Superior temporal gyrus (tissue), 1 donor: ENCODE results near the gene SFT2D1.

ENCODE experiments used
- DNase-seq: peaks from one replicate; pipeline ENCODE4 v3.0.0-alpha.2; 2016; ENCODE audit errors: extremely low spot score

The SFT2D1 gene

GRCh38 chr6:166277892-166278578, 64.3 kb downstream of the SFT2D1 start:
- DNase-seq: no peak

GRCh38 chr6:166277018-166277417, 65.3 kb downstream of the SFT2D1 start:
- peak; percentile 77 for DNase-seq

GRCh38 chr6:166275714-166276166, 66.6 kb downstream of the SFT2D1 start:
- peak; percentile 89 for DNase-seq

DNA sequence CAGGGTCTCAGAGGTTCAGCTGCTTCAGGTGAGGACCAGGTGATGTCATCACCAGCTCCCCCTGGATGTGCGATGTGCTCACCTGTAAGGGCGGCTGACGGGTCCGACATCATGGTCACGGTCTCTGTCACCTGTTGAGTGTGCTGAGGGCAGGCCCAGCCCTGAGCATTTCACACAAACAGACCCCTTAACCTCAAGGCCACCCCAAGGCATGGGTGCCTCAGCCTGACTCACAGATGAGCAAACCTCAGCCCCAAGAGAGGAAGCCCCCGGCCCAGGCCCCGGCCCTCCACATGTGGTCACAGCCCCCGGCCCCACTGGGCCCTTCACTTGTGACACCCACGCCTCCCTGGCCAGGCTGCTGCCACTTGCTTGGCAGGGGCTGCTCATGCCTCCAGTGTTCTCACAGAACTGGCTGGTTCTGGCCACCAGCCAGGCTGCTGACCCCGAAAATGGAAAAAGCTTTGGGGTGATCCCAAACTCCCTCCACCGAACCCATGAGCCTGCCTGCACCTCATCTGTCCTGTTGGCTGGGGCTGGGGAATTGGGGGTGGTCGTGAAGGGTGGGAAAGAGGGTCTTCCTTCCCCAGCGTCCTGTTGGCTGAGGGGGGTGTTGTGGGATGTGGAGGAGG, 67.5 kb downstream of the SFT2D1 start:
- DNase-seq: no peak

DNA sequence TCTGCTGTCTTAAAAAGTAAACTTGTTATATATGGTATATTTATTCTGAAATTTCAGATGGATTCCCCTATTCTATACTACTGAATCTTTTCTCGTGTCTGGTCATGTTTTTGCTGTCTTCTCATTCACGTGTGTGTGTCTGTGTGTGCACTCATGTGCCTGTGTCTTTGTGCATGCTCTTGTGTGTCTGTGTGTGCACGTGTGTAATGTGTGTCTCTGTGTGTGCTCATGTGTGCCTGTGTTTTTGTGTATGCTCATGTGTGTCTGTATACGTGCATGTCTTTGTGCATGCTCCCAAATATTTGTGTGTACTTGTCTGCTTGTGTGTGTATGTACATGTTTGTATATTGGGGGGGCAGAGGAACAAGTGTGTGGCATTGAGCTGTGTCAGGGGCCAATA, 68.2 kb downstream of the SFT2D1 start:
- DNase-seq: no peak

DNA sequence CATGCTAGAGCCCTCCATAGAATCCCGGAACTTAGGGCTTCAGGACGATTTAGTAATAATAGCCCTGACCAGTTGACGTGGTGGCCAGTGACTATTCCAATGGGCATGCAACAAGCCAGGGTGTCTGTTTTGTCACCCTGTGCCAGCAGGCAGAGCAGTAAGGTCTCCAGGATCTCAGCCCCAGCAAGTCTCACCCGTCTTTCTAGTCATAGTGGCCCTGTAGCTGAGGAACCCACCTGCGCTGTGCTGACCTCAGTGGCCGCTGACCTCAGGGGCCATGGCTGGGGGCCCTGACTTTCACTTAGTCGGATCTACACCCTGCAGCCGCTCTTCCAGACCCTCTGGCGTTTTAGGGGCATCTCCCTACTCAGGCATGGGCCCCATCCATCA, 71.0 kb downstream of the SFT2D1 start:
- no peak for DNase-seq

DNA sequence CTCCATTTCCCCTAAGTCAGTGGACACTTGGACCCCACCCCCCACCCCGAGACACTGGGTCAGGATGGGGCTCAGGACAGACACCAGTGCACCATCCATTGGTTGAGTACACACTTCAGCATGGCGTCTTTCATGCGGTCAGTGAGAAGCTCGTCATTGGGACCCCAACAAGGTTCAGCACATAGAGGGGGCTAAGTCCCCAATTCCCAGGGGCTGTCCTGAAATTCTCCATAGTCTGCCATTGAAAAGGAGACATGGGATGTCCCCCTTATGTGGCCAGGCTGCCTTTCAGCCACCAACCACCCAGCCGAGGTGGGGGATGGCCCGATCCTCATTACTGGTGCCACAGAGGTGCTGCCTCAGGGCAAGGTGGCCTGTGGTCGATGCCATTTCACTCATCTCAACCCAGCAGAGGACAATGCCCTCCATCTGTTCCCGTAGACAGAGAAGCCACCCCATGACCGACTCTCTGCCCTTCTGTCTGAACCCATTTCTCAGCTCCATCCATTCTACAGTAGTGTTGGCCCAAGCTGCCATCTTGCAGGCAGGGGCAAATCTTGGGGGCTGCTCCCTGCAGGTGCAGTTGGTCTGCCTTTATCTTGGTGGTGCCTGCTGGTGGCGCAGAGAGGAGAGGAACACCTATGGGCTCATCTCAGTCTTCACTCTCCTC, 71.5 kb downstream of the SFT2D1 start:
- DNase-seq: no peak
